HepG2 (cell line): ENCODE measurements around the gene OSBP. TPM values are rescaled to one million over a fixed set of nuclear protein-coding genes. Genes with fewer than 3 reads are reported as not detected.

Experiments
- ATAC-seq: fragments of 200-7000 bp; cut with Tn5 transposase; 3 replicates; pipeline ENCODE4 v1.9.1; 2020; ENCODE audit warnings: mild to moderate bottlenecking, moderate library complexity
- BruUV-seq: library from RNA; stranded (reverse); fragments of 400-500 nt; replicated peaks from 2 replicates; lab custom pipeline; 2021; lab: Mats Ljungman, UMichigan
- CTCF ChIA-PET: fragments of 300-600 bp; formaldehyde crosslinking; extraction: SDS; loops from one replicate; lab custom pipeline; 2021; ENCODE audit warnings: low total read pairs, inconsistent platforms, low intra/inter-chr PET ratio; lab: Yijun Ruan, JAX
- POLR2A ChIA-PET: fragments of 350-600 bp; sonication (Branson Sonifier 250); formaldehyde crosslinking; loops from one replicate; lab custom pipeline; 2020; ENCODE audit warnings: antibody characterized with exemption, inconsistent platforms; lab: Yijun Ruan, JAX
- DNase-seq: peaks from one replicate; pipeline ENCODE4 v3.0.0-alpha.2; 2015; ENCODE audit warnings: low spot score
- FAIRE-seq: peaks from 3 replicates; lab custom pipeline; 2011; peaks lifted over from hg19 to GRCh38; lab: Jason Lieb, UNC
- H2AFZ ChIP-seq: one replicate; pipeline ENCODE4 v1.6.1; 2011; ENCODE audit warnings: low read length, inconsistent platforms
- H3K27ac ChIP-seq: fragments of 300-600 bp; 3 replicates; pipeline ENCODE4 v1.8.0; 2011; ENCODE audit warnings: mixed run types, mild to moderate bottlenecking, mixed read lengths, low read length, inconsistent platforms; ENCODE audit not compliant: insufficient read depth; ENCODE audit errors: extremely low read length
- H3K27me3 ChIP-seq, 2 experiments: fragments of 200-600 bp in 1 of 2; 2 replicates in 1 of 2; 3 replicates in 1 of 2; pipeline versions ENCODE4 v1.6.0 to v1.8.0; 2011; ENCODE audit warnings: low read length in 2 of 2, mild to moderate bottlenecking in 2 of 2, moderate library complexity in 2 of 2, inconsistent platforms in 1 of 2; ENCODE audit not compliant: insufficient read depth in 2 of 2, control insufficient read depth in 1 of 2
- H3K36me3 ChIP-seq, 2 experiments: fragments of 200-600 bp in 1 of 2; replicated peaks in 1 of 2; 2 replicates in 1 of 2; 3 replicates in 1 of 2; pipeline versions ENCODE4 v1.5.1 to v1.8.0; 2011; ENCODE audit warnings: low read length in 2 of 2, inconsistent platforms in 1 of 2; ENCODE audit not compliant: insufficient read depth in 2 of 2, control insufficient read depth in 1 of 2
- H3K4me1 ChIP-seq: 2 replicates; pipeline ENCODE4 v1.5.1; 2012; ENCODE audit warnings: low read length, inconsistent platforms; ENCODE audit not compliant: insufficient read depth
- H3K4me2 ChIP-seq: 2 replicates; pipeline ENCODE4 v1.6.0; 2011; ENCODE audit warnings: low read depth, low read length, inconsistent platforms
- H3K4me3 ChIP-seq, 3 experiments: fragments of 200-600 bp in 1 of 3; sonication (generic), shearing (Covaris generic) in 1 of 3; replicated peaks in 1 of 3; 2 replicates each; pipeline ENCODE4 v1.5.1; 2011 to 2016; ENCODE audit warnings: low read length in 3 of 3, inconsistent platforms in 2 of 3, low read depth in 2 of 3, mild to moderate bottlenecking in 2 of 3, control low read depth in 1 of 3, mixed read lengths in 1 of 3; ENCODE audit not compliant: insufficient read depth in 1 of 3
- H3K79me2 ChIP-seq: one replicate; pipeline ENCODE4 v1.6.1; 2011; ENCODE audit warnings: low read length, inconsistent platforms; ENCODE audit not compliant: insufficient read depth
- H3K9ac ChIP-seq: 2 replicates; pipeline ENCODE4 v1.6.0; 2011; ENCODE audit warnings: mild to moderate bottlenecking, low read depth, low read length, inconsistent platforms; ENCODE audit not compliant: insufficient read depth
- H3K9me3 ChIP-seq: 2 replicates; pipeline ENCODE4 v1.5.1; 2012; ENCODE audit warnings: mild to moderate bottlenecking, low read length
- H4K20me1 ChIP-seq: 2 replicates; pipeline ENCODE4 v1.6.0; 2011; ENCODE audit warnings: inconsistent platforms, mild to moderate bottlenecking, low read length, moderate library complexity; ENCODE audit not compliant: insufficient read depth
- CCAR2 ChIP-seq: fragments of 200-400 bp; formaldehyde crosslinking; optimal IDR thresholded peaks from 2 replicates; pipeline ENCODE3; 2018; ENCODE audit warnings: low read depth, mild to moderate bottlenecking, low read length, moderate library complexity
- DDIT3 ChIP-seq: sonication (generic); formaldehyde crosslinking; IDR thresholded peaks from 2 replicates; pipeline ENCODE4 v1.4.0; 2020; ENCODE audit warnings: mild to moderate bottlenecking, missing genetic modification reagents
- MAFF ChIP-seq: IDR thresholded peaks from 2 replicates; pipeline ENCODE4 v1.6.1; 2011; ENCODE audit warnings: low read depth, low read length, improper control_type of control experiment
- MAFK ChIP-seq, 2 experiments: IDR thresholded peaks in 1 of 2; conservative IDR thresholded peaks in 1 of 2; 2 replicates each; pipeline ENCODE4 v1.6.1; 2011; ENCODE audit warnings: improper control_type of control experiment in 2 of 2, low read length in 2 of 2
- NAIF1 ChIP-seq: sonication (generic); formaldehyde crosslinking; IDR thresholded peaks from 2 replicates; pipeline ENCODE4 v1.5.0; 2020; ENCODE audit warnings: mild to moderate bottlenecking, missing genetic modification reagents, borderline replicate concordance
- PAWR ChIP-seq: sonication (generic); formaldehyde crosslinking; IDR thresholded peaks from 2 replicates; pipeline ENCODE4 v1.4.0; 2020; ENCODE audit warnings: missing genetic modification reagents, mild to moderate bottlenecking, borderline replicate concordance
- PAX8 ChIP-seq: sonication (generic); formaldehyde crosslinking; IDR thresholded peaks from 2 replicates; pipeline ENCODE4 v1.8.0; 2022; ENCODE audit warnings: mild to moderate bottlenecking, missing genetic modification reagents, borderline replicate concordance
- SRSF4 ChIP-seq: fragments of 200-400 bp; formaldehyde crosslinking; IDR thresholded peaks from one replicate; pipeline ENCODE4 v1.6.1; 2018; ENCODE audit warnings: mild to moderate bottlenecking, low read depth, low read length, moderate library complexity; ENCODE audit not compliant: poor library complexity, severe bottlenecking
- ZNF780A ChIP-seq: sonication (generic); formaldehyde crosslinking; IDR thresholded peaks from 2 replicates; pipeline ENCODE4 v1.8.0; 2022; ENCODE audit warnings: mild to moderate bottlenecking, missing genetic modification reagents, moderate library complexity
- ZNF816 ChIP-seq: sonication (generic); formaldehyde crosslinking; IDR thresholded peaks from 2 replicates; pipeline ENCODE4 v1.8.0; 2022; ENCODE audit warnings: missing genetic modification reagents, mild to moderate bottlenecking, borderline replicate concordance
- WGBS: methylation state at CpG from one replicate; pipeline ENCODE4 v1.1.6; 2017; ENCODE audit warnings: low lambda C conversion rate; 5-methylcytosine and 5-hydroxymethylcytosine counted together
- in situ Hi-C: cut with HindIII; loops from 2 replicates; pipeline ENCODE4 v1.10.0; 2017; ENCODE audit warnings: low pct_unique_long_range_greater_than_20kb; ENCODE audit not compliant: extremely low pct_ligation_motif_present
- intact Hi-C: fragments of 100-400 bp; cut with micrococcal nuclease; formaldehyde crosslinking; loops from one replicate; pipeline ENCODE4 v1.10.0; 2022; ENCODE audit not compliant: unreplicated experiment
- polyA plus RNA-seq, 8 experiments: library from polyadenylated mRNA; depleted of rRNA in 3 of 8; stranded (reverse) in 7 of 8; unstranded in 1 of 8; fragments of >200 nt; fragmentation: Illumina TruSeq in 4 of 8; extraction: Trizol in 4 of 8; gene quantifications; 2 replicates each; pipeline versions ENCODE4 v1.2.1 to v1.2.3, GENCODE V29; 2011 to 2016; ENCODE audit warnings: low read depth in 4 of 8, missing spikeins in 1 of 8, mixed read lengths in 1 of 8; ENCODE audit not compliant: insufficient read depth in 1 of 8
- total RNA-seq, 5 experiments: library from RNA; depleted of rRNA; stranded (reverse); fragments of >200 nt; fragmentation: Illumina TruSeq; extraction: Trizol; gene quantifications; 2 replicates each; pipeline ENCODE4 v1.2.3, GENCODE V29; 2016; ENCODE audit warnings: low read depth in 1 of 5
- TF ChIP-seq, protein P1 (sequence below): sonication (generic); formaldehyde crosslinking; conservative IDR thresholded peaks from 2 replicates; pipeline ENCODE4 v1.4.0; 2020; ENCODE audit warnings: missing genetic modification reagents
- TF ChIP-seq, protein P2 (sequence below): sonication (generic); formaldehyde crosslinking; IDR thresholded peaks from 2 replicates; pipeline ENCODE4 v1.5.0; 2020; ENCODE audit warnings: missing genetic modification reagents

The OSBP gene
- total and polyA plus RNA-seq, 2 of the 13 experiments (the other 11 are each of a cell fraction or from before 2014, with no cell fraction given), result 12.1 to 13.5 TPM

DNA sequence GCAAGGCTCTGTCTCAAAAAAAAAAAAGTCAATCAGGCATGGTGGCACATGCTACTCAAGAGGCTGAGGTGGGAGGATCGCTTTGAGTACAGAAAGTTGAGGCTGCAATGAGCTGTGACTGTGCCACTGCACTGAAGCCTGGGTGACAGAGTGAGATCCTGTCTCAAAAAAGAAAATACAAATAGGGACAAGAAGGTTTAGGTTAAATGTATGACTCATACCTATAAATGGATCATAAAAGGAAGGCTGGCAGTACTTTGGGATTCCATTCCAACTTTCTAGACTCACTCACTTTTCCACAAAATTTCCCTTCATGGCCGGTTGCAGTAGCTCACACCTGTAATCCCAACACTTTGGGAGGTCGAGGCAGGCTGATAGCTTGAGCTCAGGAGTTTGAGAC lies 25.6 kb upstream of the OSBP start:
- Histone ChIP-seq H3K27me3 (no peaks in the 10 kb centered on the region), H3K4me3 (no peak overlapping the region), H3K36me3 (peaks cover 23 to 59% of the 10 kb centered on the region in 2 experiments), H3K9me3 (no peaks in the 10 kb centered on the region), H3K4me1 (peaks cover 18% of the 10 kb centered on the region), H3K27ac (no peak overlapping the region), H4K20me1 (peaks cover 7% of the 10 kb centered on the region; the same call in 1 of the 2 replicates), H2AFZ (no peak overlapping the region), H3K4me2 (no peak overlapping the region), H3K79me2 (no peaks in the 10 kb centered on the region), H3K9ac (no peak overlapping the region)
- ChIA-PET POLR2A (no interaction called here), CTCF (no interaction called here)
- intact Hi-C loops, result no loop called here
- FAIRE-seq, result no peak
- ATAC-seq, result no peak
- BruUV-seq, result no TSS peak
- TF ChIP-seq NAIF1 (CRISPR knock-in tag), result no peak
- no peak for TF ChIP-seq SRSF4
- TF ChIP-seq, protein P1, sequence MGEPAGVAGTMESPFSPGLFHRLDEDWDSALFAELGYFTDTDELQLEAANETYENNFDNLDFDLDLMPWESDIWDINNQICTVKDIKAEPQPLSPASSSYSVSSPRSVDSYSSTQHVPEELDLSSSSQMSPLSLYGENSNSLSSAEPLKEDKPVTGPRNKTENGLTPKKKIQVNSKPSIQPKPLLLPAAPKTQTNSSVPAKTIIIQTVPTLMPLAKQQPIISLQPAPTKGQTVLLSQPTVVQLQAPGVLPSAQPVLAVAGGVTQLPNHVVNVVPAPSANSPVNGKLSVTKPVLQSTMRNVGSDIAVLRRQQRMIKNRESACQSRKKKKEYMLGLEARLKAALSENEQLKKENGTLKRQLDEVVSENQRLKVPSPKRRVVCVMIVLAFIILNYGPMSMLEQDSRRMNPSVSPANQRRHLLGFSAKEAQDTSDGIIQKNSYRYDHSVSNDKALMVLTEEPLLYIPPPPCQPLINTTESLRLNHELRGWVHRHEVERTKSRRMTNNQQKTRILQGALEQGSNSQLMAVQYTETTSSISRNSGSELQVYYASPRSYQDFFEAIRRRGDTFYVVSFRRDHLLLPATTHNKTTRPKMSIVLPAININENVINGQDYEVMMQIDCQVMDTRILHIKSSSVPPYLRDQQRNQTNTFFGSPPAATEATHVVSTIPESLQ (CRISPR knock-in tag), result no peak
- in situ Hi-C loops, result no loop called here
- DNase-seq, result no peak
- WGBS, result 90% methylated on average over 3 of the region's 3 CpGs

GRCh38 chr11:59630493-59630892 lies 14.9 kb upstream of the OSBP start:
- POLR2A ChIA-PET, result no interaction called here
- Histone ChIP-seq H3K4me1 (no peaks in the 10 kb centered on the region), H4K20me1 (no peaks in the 10 kb centered on the region), H3K36me3 (no peaks in the 10 kb centered on the region), H3K4me2 (no peak overlapping the region), H3K79me2 (no peaks in the 10 kb centered on the region), H3K27me3 (no peaks in the 10 kb centered on the region), H3K9me3 (no peaks in the 10 kb centered on the region), H3K27ac (no peak overlapping the region), H2AFZ (no peak overlapping the region), H3K9ac (no peak overlapping the region), H3K4me3 (no peak overlapping the region)
- no TSS peak for BruUV-seq
- CTCF ChIA-PET, result no interaction called here
- in situ Hi-C loops (no loop called here), intact Hi-C loops (no loop called here)
- ATAC-seq (no peak), DNase-seq (no peak), FAIRE-seq (no peak)
- 70% methylated on average over 2 of the region's 2 CpGs for WGBS
- TF ChIP-seq MAFK (conservative IDR thresholded peaks at IDR 0.05 in 1 of 2, IDR thresholded peaks at IDR 0.05 in 1 of 2; ENCODE audit: low read length in 2 of 2) (peak; percentile 15 to 64; a peak in 2 of 4 replicates), ZNF780A (CRISPR knock-in tag) (no peak), PAWR (CRISPR knock-in tag) (no peak), CCAR2 (no peak), DDIT3 (CRISPR knock-in tag) (no peak), ZNF816 (CRISPR knock-in tag) (no peak), PAX8 (CRISPR knock-in tag) (no peak), MAFF (peak; percentile 44; the same call in 1 of the 2 replicates)
- TF ChIP-seq, protein P2, sequence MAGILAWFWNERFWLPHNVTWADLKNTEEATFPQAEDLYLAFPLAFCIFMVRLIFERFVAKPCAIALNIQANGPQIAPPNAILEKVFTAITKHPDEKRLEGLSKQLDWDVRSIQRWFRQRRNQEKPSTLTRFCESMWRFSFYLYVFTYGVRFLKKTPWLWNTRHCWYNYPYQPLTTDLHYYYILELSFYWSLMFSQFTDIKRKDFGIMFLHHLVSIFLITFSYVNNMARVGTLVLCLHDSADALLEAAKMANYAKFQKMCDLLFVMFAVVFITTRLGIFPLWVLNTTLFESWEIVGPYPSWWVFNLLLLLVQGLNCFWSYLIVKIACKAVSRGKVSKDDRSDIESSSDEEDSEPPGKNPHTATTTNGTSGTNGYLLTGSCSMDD, result no peak
